HCT116 (cell line): ENCODE measurements around the gene TTLL5. TPM values are rescaled to one million over a fixed set of nuclear protein-coding genes. Genes with fewer than 3 reads are reported as not detected.

Experiments
- ATAC-seq: fragments of 200-7000 bp; cut with Tn5 transposase; 2 replicates; pipeline ENCODE4 v1.9.1; 2020; ENCODE audit warnings: mild to moderate bottlenecking, moderate library complexity
- BruUV-seq: library from RNA; stranded (reverse); fragments of 400-500 nt; replicated peaks from 2 replicates; lab custom pipeline; 2021; lab: Mats Ljungman, UMichigan
- CTCF ChIA-PET: fragments of 300-600 bp; sonication (Branson Sonifier 250); formaldehyde crosslinking; loops from one replicate; lab custom pipeline; 2021; ENCODE audit warnings: antibody characterized with exemption; lab: Charles Lee
- POLR2A ChIA-PET: fragments of 300-600, 350-600 bp; sonication (Branson Sonifier 250); formaldehyde crosslinking; loops from one replicate; lab custom pipeline; 2021; ENCODE audit warnings: antibody characterized with exemption; lab: Charles Lee
- RAD21 ChIA-PET, 2 experiments: fragments of 300-600 bp; sonication (Branson Sonifier 250); formaldehyde crosslinking; loops; one replicate each; lab custom pipeline; 2023; ENCODE audit warnings: low total read pairs in 2 of 2; ENCODE audit not compliant: uncharacterized antibody in 2 of 2, unreplicated experiment in 2 of 2, low non-redundant PET in 1 of 2; lab: Charles Lee
- DNase-seq: peaks from one replicate; pipeline ENCODE4 v3.0.0-alpha.2; 2010; ENCODE audit warnings: low read depth, low spot score
- H2AFZ ChIP-seq: fragments of 200-600 bp; shearing (Covaris generic), sonication (generic); 2 replicates; pipeline ENCODE4 v1.6.1; 2017; ENCODE audit warnings: low read depth, mixed run types, mixed read lengths, antibody characterized with exemption, low read length; ENCODE audit not compliant: poor library complexity, severe bottlenecking
- H3K27ac ChIP-seq: 2 replicates; pipeline ENCODE4 v1.5.1; 2012; ENCODE audit warnings: low read depth, low read length
- H3K27me3 ChIP-seq: fragments of 200-600 bp; sonication (generic); 2 replicates; pipeline ENCODE4 v1.6.1; 2016; ENCODE audit warnings: mixed run types, low read length, mixed read lengths; ENCODE audit not compliant: insufficient read depth
- H3K36me3 ChIP-seq, 2 experiments: fragments of 200-500 bp in 1 of 2; fragments of 200-600 bp in 1 of 2; sonication (Bioruptor generic) in 1 of 2; sonication (generic) in 1 of 2; 2 replicates each; pipeline versions ENCODE4 v1.5.1 to v1.6.1; 2014 to 2016; ENCODE audit warnings: low read length in 2 of 2, inconsistent platforms in 1 of 2, mixed read lengths in 1 of 2, mixed run types in 1 of 2; ENCODE audit not compliant: insufficient read depth in 2 of 2, control insufficient read depth in 1 of 2
- H3K4me1 ChIP-seq, 2 experiments: fragments of 200-600 bp in 1 of 2; sonication (generic) in 1 of 2; 2 replicates each; pipeline versions ENCODE4 v1.5.1 to v1.6.1; 2012 to 2017; ENCODE audit warnings: low read length in 2 of 2, inconsistent platforms in 1 of 2, mild to moderate bottlenecking in 1 of 2, mixed read lengths in 1 of 2, mixed run types in 1 of 2, moderate library complexity in 1 of 2; ENCODE audit not compliant: insufficient read depth in 2 of 2, control insufficient read depth in 1 of 2
- H3K4me2 ChIP-seq: fragments of 200-600 bp; sonication (generic); 2 replicates; pipeline ENCODE4 v1.6.1; 2017; ENCODE audit warnings: mixed run types, low read length, mixed read lengths
- H3K4me3 ChIP-seq, 2 experiments: fragments of 200-600 bp in 1 of 2; sonication (generic) in 1 of 2; replicated peaks in 1 of 2; 2 replicates each; pipeline ENCODE4 v1.5.1; 2011 to 2016; ENCODE audit warnings: low read length in 2 of 2, control low read depth in 1 of 2, low read depth in 1 of 2, mild to moderate bottlenecking in 1 of 2, mixed read lengths in 1 of 2, mixed run types in 1 of 2
- H3K79me2 ChIP-seq: fragments of 200-600 bp; sonication (generic); 2 replicates; pipeline ENCODE4 v1.6.1; 2017; ENCODE audit warnings: mild to moderate bottlenecking, mixed run types, low read length, moderate library complexity, mixed read lengths; ENCODE audit not compliant: insufficient read depth
- H3K9ac ChIP-seq: fragments of 200-600 bp; sonication (generic); 2 replicates; pipeline ENCODE4 v1.6.1; 2016; ENCODE audit warnings: low read length, mixed read lengths
- H3K9me2 ChIP-seq: fragments of 200-600 bp; sonication (generic), shearing (Covaris generic); 2 replicates; pipeline ENCODE4 v1.6.1; 2017; ENCODE audit warnings: mixed run types, mild to moderate bottlenecking, moderate library complexity; ENCODE audit not compliant: insufficient read depth
- H3K9me3 ChIP-seq, 2 experiments: fragments of 200-500 bp in 1 of 2; fragments of 200-600 bp in 1 of 2; sonication (Bioruptor generic) in 1 of 2; sonication (generic) in 1 of 2; 2 replicates each; pipeline ENCODE4 v1.6.1; 2014 to 2017; ENCODE audit warnings: low read length in 2 of 2, mixed read lengths in 2 of 2, inconsistent platforms in 1 of 2, low read depth in 1 of 2, mild to moderate bottlenecking in 1 of 2, mixed run types in 1 of 2, moderate library complexity in 1 of 2; ENCODE audit not compliant: control insufficient read depth in 1 of 2, insufficient read depth in 1 of 2
- H4K20me1 ChIP-seq: fragments of 200-600 bp; sonication (generic), shearing (Covaris generic); 2 replicates; pipeline ENCODE4 v1.6.1; 2017; ENCODE audit warnings: mixed run types, mild to moderate bottlenecking, moderate library complexity; ENCODE audit not compliant: insufficient read depth
- CEBPB ChIP-seq: IDR thresholded peaks from 2 replicates; pipeline ENCODE4 v1.6.1; 2012; ENCODE audit warnings: low read depth
- EGR1 ChIP-seq: IDR thresholded peaks from 2 replicates; pipeline ENCODE4 v1.6.1; 2012; ENCODE audit warnings: low read depth
- SIN3A ChIP-seq: IDR thresholded peaks from 2 replicates; pipeline ENCODE4 v1.6.1; 2012; ENCODE audit warnings: low read depth
- TCF7L2 ChIP-seq: IDR thresholded peaks from 2 replicates; pipeline ENCODE4 v1.7.0; 2011; ENCODE audit warnings: borderline replicate concordance, inconsistent platforms; ENCODE audit not compliant: insufficient read depth, insufficient read length; ENCODE audit errors: extremely low read depth
- intact Hi-C: fragments of 100-400 bp; cut with micrococcal nuclease; formaldehyde crosslinking; loops from 2 replicates; pipeline ENCODE4 v1.10.0; 2022
- total RNA-seq: library from RNA; stranded (reverse); gene quantifications from one replicate; pipeline ENCODE4 v1.2.1, GENCODE V29; 2021; ENCODE audit not compliant: unreplicated experiment
- TF ChIP-seq, protein P1 (sequence below), 3 experiments: fragments of 200-600 bp in 1 of 3; sonication (generic) in 1 of 3; IDR thresholded peaks in 2 of 3; conservative IDR thresholded peaks in 1 of 3; 2 replicates each; pipeline ENCODE4 v1.5.1; 2012 to 2017; ENCODE audit warnings: low read depth in 2 of 3, low read length in 2 of 3, antibody characterized with exemption in 1 of 3, borderline replicate concordance in 1 of 3, control low read depth in 1 of 3, mild to moderate bottlenecking in 1 of 3, mixed read lengths in 1 of 3, mixed run types in 1 of 3, moderate library complexity in 1 of 3; ENCODE audit not compliant: insufficient read depth in 1 of 3

TTLL5 gene
- total RNA-seq, 1 experiment from 2014 or later = 26.2 TPM

- Histone ChIP-seq H3K4me1 (no peaks in the 10 kb centered on the region), H2AFZ (no peak overlapping the region), H3K27ac (no peak overlapping the region), H3K9me3 (no peaks in the 10 kb centered on the region), H3K9me2 (no peaks in the 10 kb centered on the region), H4K20me1 (no peaks in the 10 kb centered on the region), H3K9ac (no peak overlapping the region), H3K4me3 (no peak overlapping the region), H3K79me2 (peaks cover 13% of the 10 kb centered on the region), H3K27me3 (no peaks in the 10 kb centered on the region), H3K4me2 (no peak overlapping the region), H3K36me3 (peaks cover 3 to 14% of the 10 kb centered on the region in 2 experiments; a peak in 3 of 4 replicates)
- TF ChIP-seq TCF7L2 (no peak), CEBPB (no peak), SIN3A (no peak), EGR1 (no peak)
- TF ChIP-seq, protein P1, sequence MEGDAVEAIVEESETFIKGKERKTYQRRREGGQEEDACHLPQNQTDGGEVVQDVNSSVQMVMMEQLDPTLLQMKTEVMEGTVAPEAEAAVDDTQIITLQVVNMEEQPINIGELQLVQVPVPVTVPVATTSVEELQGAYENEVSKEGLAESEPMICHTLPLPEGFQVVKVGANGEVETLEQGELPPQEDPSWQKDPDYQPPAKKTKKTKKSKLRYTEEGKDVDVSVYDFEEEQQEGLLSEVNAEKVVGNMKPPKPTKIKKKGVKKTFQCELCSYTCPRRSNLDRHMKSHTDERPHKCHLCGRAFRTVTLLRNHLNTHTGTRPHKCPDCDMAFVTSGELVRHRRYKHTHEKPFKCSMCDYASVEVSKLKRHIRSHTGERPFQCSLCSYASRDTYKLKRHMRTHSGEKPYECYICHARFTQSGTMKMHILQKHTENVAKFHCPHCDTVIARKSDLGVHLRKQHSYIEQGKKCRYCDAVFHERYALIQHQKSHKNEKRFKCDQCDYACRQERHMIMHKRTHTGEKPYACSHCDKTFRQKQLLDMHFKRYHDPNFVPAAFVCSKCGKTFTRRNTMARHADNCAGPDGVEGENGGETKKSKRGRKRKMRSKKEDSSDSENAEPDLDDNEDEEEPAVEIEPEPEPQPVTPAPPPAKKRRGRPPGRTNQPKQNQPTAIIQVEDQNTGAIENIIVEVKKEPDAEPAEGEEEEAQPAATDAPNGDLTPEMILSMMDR (IDR thresholded peaks at IDR 0.05 in 2 of 3, conservative IDR thresholded peaks at IDR 0.05 in 1 of 3; ENCODE audit: borderline replicate concordance in 1 of 3, insufficient read depth in 1 of 3, low read depth in 2 of 3, low read length in 2 of 3) = no peak
- ChIA-PET POLR2A (no interaction called here), CTCF (interaction anchor here (0.9 kb wide), 1 partner anchor 211 kb away, joined by 4 read pairs; no protein-coding TSS in a partner anchor), RAD21 (no interaction called here)
- no TSS peak for BruUV-seq
- intact Hi-C loops = no loop called here
- DNase-seq = no peak
- no peak for ATAC-seq
These were observed 12.4 kb downstream of the TTLL5 start for GRCh38 chr14:75673345-75674035.
